Embryonic facial prominence (tissue), 1 donor: Measurements from ENCODE around the gene EPHA2.

Experiments used
- DNase-seq: peaks from one replicate; pipeline ENCODE4 v3.0.0-alpha.2; 2016; ENCODE audit errors: extremely low spot score

The EPHA2 gene

DNA sequence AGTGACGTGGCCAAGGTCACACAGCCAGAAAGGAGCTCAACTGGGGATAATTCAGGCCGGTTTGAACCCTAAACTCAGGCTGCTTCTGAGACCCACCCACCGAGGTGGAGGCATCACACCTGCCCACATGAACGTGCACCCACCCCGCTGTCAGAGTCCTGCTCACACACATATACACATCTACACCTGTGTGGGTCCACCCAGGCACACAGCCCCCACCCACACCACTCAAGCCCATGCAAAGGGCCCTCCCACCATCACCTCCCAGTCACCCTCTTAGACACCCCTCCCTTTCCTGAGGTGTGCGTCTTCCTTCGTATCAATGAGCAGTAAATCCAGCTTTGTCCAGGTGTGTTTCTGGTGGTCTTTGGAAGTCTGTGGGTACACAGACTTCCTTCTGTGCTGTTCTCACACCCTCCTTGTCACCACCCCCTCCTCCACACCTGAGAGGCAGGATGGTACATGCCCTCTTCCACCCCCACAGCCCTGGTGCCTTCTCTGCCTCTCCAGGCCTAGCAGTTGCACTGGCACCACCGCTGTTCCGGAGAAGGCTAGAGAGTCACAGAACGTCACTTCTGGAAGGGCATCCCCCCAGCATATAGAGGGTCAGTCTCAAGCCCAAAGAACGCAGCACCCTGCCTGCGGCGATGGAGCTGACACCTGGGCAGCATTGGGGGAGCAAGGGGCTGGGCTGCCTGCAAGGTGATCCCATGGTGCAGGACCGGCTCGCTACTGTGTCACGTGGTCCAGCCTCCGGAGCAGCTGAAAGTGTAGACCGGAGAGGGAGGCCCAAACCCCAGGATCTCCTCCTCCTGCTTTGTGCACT, 63.6 kb downstream of the EPHA2 start:
- no peak for DNase-seq

DNA sequence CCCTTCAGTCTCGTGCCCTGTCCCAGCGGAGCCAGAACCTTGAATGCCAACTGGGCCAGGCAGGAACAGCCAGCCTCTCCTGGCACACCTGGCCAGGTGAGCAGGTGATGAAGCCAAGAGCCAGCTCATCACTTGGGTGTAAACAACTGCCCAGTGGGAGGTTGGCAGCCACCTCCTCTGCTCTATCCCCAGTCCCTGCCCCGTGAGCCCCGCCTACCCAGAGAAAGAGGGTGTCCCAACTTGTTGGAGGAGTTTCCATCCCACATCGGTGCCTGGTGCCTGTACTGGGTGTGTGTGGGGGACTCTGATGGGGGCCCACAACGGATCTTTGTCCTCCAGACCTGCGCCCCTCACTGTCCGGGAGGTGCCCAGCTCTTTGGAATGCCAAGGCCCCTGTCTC, 64.6 kb downstream of the EPHA2 start:
- no peak for DNase-seq

DNA sequence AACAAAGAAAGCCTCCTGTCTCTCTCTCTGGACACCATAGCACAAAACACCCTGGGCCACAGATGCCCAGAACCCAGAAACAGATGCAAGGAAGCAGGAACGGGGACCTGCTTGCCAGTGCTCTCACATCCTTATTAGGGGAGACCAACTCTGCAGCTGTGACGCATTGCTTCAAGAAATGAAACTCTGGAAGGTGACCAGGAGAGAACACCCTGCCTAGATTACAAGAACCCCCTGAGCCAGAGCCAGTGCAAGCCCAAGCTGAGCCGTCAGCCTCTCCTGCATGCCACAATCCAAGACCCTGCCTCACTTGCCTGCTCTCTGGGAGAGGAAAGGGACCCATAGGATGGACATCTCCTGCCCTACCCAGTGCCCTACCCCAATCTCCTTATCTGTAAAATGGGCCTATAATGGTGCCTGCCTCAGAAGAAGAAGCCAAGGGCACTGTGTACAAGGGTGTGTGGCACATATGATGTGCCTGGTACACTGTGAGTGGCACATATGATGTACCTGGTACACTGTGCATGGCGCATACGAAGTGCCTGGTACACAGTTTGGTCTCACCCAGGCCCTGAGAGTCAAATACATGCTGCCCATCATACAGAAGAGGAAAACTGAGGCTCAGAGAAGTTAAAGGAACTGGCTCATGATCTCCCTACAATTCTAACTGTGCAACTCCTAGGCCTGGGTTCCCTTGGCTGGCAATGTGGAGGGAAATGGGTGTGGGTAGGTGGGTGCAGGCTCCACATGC, 65.6 kb downstream of the EPHA2 start:
- DNase-seq, result no peak

DNA sequence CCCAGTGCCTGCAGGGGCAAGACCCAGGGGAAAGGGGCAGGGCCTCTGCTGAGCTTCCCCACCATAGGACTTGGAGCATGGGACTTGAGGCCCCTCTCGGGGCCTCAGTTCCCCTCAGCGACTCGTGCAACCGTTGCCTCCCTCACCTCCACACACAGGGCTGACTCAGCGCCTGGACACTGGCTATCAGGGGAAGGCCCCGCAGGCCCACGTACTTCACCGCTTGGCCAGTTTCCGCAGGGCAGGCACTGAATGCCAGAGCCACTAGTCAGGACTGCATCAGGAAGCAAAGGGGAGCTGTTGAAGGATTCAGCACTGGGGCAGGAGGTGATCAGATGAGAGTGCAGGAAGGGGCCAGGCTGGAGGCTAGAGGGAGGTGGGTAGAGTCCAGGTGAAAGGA, 66.9 kb downstream of the EPHA2 start:
- DNase-seq, result no peak

DNA sequence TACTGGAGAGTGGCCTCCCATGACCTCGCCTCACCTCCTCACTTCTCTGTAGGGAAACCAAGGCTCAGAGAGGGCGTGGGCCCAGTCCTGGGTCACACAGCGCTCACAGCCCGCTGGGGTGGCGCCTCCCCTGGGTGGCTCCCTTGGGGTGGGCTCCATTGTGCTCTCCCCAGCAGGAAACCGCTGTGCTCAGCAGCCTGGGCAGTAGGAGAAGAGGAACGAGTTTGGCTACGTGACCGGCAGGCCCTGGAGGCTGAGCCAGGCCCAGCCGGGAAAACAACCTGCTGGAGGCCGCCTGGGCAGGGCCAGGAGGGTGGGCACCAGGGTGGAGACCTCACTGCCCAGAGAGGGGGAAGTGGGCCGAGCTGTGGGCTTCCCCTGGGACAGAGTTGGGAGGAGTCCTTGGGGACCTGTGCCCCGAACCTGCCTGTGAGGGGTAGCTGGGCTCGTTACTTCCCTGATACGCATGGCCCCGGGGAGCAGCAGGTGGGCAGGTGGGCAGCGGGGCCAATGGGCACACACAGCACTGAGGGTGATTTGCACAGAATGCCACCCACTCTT, 67.4 kb downstream of the EPHA2 start:
- no peak for DNase-seq

DNA sequence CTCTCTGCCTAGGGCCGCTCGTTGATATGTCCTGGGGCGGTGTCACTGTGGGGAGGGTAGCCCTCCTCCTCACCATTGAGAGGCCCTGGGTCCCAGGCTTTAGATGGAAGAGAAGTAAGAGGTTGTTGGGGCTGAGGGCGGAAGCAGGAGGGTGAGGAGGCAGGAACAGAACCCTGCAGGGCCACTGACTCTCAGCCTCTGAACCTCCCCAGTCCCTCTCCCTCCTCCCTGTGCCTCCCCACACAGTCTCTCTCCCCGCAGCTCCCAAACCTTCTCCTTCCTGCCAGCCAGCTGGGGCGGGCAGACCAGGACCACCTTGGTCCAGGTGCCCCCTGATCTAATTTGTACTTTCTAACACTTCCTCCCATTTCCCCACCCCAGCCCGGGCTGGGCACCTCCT, 68.1 kb downstream of the EPHA2 start:
- DNase-seq, result no peak

DNA sequence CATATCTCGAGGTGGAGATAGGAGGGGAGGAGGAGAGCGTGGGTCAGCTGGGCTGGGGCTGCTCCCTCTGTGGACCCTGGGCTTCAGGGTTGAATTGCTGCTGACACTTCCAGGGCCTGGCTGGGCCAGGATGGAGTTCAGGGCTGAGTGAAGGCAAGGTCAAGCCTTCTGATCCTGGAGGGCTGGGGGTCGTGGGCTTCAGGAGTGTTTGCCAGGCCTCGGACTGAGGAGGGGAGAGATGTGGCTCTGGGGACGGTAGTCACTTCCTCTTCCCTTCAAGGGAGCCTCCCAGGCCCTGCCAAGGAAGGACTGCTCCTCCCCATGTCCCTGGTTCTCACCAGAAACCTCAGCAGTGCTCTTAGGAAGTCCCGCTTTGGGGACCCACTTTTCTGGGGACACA, 70.3 kb downstream of the EPHA2 start:
- no peak for DNase-seq

DNA sequence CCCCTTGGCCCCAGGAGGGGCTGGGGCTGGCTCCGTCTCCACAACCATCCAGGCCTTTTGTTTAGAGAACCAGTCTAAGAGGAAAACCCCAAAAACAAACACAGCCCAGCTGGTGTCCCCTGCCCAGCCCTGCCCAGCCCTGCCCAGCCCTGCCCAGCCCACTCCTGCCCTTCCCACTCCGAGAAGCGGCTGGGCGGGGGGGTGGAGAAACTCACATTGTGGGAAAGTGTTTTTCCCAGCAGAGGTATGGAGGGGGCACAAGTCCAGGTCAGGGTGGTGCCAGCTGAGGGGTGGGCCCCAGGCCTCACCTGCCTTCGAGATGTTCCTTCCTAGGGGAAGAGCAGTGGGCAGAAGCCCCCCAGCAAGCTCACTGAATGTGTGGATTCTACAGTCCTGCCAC, 72.4 kb downstream of the EPHA2 start:
- no peak for DNase-seq

DNA sequence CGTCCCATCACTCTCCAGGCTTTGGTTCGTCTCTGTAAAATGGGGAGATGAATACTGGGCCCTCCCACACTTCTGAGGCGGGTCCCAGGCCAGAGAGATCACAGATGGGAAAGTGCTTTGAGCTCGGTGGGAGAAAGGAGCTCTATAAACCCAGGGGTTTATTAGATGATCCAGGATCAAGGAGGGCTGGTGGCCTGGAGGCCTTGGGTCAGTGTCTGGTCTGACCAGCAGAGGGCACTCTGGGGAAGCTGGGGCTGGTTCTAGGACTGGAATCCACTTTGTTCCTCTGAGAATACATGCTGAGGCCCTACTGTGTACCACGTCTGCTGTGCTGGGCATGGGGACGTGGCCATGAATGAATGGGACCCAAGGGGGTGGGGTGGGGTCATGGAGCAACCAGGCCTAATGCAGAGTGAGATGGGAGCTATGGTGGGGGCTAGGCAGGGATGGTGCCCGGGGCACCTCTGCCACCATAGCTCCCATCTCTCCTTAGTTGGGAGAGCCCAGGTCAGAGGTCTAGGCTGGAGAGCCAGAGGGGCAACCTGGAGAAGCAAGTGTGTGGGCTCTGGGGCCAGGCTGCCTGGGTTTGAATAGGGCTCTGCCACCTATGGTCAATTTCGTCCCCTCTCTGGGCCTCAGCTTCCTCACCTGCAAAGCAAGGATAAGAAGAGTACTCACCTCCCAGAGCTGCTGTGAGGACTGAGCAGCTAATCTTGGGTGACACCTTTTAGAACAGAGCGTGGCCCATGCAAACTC, 73.4 kb downstream of the EPHA2 start:
- DNase-seq, result no peak

DNA sequence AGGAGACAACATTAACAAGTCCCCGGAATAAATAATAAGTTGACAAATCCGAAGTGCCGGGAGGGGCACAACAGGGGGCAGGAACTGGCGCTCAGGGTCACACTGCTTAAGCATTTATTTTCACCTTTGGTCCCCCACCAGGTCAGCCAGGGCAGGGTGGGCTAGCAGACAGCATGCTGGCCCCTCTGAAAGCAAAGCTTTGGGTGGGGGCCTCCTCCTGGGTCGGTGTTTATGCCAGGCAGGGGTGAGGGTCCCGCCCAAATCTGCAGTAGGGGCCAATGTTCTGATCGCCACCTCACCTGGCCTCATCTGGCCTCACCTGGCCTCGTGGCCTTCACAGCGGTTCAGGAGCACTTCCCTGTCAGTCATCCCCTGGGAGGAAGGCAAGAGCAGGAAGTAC, 74.2 kb downstream of the EPHA2 start:
- no peak for DNase-seq

DNA sequence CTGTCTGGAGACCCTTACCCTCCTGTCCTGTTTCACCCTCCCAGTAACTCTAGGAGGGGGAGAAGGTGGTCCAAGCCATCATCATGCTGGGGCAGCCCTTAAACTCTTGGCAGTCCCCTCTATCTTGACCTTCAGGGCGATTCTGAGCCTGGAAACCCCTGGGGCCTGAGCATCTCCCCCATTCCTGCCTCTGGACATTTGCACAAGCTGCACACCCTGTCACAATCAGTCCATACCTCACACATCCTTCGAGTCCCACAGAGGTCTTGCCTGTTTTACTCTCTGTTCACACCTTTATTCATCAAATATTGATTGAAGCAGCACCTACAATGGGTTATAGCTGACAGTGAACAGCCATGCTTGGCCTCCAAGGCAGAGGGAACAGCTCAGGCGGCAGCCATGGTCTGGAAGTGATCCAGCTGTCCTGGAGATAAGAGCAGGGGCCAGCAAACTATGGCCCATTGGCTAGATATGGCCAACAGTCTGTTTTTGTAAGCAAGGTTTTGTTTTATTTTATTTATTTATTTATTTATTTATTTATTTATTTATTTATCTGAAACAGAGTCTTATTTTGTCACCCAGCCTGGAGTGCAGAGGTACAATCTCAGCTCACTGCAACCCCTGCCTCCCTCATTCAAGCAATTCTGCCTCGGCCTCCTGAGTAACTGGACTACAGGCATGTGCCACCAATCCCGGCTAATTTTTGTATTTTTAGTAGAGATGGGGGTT, 75.3 kb downstream of the EPHA2 start:
- DNase-seq, result no peak

DNA sequence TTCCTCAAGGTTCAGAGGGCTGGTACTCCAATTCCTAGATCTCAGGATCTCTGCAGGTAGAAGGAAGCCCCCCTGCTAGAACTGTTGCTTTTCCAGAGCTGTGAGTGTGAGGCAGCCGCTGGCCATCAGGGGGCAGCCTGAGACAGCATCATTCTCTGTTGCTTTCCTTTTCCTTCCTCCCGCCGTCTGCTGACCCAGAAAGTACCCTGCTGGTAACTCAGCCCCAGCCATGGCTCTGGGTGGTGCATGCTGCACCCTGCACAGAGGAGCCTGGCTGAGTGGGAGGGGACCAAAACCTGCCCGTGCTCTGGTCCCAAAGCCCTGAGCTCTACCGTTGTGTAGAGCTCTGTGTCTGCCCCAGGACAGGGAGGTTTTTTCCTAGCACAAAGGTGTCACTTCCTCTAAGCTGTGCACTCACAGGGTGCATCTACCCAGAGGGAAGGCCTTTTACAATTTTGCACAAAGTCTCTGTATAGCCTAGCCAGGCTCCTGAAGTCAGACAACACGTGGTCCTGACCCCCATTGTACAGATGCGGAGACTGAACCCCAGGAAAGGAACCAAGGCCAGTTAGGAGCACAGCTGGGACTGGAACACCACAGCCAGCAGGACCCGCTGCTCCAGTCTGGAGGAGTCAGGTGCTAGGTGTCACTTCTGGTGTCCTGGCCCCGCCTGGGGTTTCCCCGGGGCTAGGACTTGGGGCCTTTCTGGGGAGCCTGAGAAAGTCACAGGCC, 76.8 kb downstream of the EPHA2 start:
- DNase-seq, result peak; percentile 63

DNA sequence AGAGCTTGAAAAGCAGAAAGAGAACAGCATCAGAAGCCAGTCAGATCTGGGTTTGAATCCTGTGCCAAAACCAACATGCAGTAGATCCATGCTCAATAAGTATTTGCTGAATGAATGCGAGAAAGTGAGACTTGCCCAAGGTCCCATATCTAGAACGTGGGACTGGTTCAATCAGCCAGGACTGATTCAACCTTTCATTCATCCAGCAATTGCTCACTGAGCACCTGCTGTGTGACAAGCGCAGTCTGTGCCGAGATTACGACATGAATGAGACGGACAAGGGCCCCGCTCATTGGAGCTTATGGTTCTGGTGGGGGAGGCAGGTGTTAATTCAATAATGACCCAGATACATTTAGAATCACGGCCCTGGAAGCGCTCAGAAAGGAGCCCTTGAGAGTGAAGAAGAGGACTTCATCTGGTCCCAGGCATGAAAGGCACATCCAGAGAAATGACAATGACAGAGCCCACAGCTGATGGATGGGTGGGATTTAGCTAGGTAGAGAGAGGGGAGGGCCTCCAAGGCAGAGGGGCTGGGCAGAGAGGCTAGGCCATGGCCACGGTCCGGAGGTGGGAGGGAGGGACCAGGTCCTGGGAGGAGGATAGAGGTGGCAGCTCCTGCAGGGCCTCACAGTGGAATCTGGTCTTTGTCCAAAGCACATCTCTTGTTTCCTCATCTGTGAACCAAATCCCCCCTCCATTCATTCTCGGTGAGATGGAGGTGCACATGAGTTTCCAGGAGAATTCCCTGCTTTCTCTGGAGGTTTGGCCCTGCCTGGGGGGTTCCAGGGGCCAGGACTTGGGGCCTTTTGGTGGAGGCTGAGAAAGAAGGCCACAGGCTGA, 78.2 kb downstream of the EPHA2 start:
- no peak for DNase-seq

DNA sequence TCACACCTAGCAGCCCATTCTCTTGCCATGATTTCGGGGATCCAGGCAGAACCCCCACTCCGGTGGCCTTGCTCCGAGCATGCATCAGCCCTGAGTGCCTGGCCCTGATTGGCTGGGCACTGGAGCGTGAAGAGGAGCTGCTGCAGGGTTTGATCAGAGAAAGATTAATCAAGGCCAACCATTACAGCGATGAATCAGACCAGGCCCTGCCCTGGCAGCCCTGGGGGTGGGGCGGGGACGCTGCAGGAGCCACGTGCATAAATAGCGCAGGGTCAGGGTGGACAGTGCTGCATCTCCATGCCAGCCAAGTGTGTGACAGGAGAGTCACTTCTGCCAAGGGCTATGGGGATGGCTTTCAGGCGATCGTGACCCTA, 79.0 kb downstream of the EPHA2 start:
- no peak for DNase-seq

DNA sequence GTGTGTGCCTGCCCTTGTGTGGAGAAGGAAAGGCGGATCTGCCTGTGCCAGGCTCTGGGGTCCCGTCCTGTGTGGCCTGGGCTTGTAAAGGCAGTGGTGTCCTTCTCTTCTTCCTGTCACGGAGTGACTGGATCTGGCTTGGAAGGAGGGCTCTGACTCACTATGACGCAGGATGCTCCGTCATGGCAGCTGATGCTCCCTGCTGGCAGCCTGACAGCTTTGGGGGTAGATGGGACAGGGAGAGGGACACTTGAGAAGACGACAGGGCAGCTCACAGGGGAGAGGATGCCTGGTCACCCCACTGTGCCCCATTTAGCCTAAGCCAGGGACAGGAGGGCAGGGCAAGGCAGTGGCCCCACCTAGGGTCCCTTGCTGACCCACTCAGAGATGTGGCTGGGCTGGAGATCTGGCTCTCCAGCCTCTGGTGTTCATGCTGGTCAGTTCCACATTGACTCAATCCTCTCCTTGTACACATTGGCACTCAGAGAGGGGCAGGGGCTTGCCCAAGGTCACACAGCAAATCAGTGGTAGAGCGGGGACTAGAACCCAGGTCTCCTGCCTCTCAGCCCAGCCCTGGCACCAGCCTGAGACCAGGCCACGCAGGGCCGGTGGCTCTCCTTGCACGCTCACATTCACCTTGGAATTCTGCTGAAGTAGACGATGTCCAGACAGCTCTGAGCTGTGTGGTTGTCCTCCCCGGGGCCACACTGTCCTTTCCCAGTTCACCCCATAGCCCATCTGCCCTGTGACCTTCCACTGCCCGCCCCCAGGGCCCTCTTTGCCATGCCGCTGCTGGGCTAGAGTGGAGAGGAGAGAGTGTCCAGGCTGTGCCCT, 79.6 kb downstream of the EPHA2 start:
- DNase-seq, result no peak

DNA sequence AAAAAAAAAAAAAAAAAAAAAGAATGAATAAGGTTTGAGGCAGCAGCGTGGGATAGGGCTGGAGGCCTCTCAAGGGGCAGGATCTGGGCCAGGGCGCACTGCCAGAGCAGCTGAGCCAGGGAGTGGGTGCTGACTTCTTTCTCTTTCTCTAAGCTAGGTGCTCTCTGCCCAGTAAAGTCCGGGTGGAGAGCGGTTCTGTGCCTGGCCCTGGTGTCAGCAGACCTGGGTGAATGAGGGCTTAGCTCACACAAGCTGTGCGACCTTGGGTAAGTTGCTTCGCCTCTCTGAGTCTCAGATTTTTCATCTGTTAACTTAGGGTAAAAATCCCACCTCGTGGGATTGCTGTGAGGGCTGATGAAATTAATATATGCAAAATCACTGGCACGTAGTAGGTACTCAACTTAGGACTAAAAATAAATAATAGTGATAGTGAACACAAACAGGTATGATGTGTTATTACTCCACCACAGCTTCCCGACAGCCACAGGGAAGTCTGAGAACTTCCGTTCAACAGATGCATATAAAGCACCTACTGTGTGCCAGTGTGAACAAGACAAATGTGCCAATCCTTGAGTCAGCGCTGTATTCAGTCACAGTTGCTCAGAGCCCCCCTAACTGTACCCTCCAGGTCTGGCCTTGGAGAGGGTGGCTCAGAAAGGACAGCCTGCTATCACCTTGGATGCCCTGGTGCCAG, 80.4 kb downstream of the EPHA2 start:
- DNase-seq, result no peak
